Femur (tissue), 1 donor: ENCODE data around the gene CKAP2.
"Not testable (repeated sequence)": the region's sequence is repeated elsewhere in the genome, so short reads cannot be mapped to it uniquely, and the experiment has no call there.

Source experiments
- DNase-seq: peaks from one replicate; pipeline ENCODE4 v3.0.0-alpha.2; 2017

The CKAP2 gene

GRCh38 chr13:52454820-52455676 lies at the start of gene CKAP2:
CKAP2 (plus strand) TSS chr13:52455478; CDS start chr13:52455557, 79 bp downstream.
- DNase-seq, result peak; percentile 96

DNA sequence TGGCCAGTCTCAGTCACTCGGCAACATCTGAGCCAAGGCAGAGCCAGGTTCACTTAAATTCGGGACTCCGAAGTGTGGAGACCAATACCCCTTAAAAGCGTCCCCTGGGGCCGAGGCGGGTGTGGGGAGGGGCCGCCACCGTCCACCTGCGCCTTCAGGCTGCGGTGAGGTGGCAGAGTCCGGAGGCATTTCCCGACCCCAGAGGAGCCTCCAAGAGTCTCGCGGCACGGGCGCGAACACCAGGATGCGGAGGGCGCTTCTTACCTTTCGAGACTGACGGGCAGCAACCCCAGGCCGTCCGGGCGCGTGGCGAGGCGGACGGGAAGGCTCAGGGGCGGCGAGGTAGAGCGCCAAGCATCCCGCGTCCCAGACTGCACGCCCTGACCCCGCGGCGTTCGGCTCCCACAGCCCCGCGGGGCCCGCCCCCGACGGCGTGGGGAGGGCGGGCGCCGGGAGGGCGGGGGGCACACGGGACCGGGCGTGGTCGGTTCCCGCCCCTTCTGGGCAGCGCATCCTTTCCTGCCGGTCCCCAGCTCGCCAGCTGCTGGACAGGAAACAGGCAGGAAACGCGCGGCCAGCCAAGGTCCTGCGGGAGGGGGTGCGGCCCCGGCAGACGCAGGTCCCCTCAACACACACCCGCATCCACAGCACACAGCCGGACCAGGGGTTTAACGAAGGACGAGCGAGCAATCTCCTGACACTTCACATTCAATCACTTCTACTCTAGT lies 49.3 kb upstream of the CKAP2 start, which contains the start of gene THSD1:
Gene THSD1 (minus strand): TSS at position 406 of the 728 bp plus-strand sequence. CDS start 3,572 bp downstream, outside the sequence.
- peak; percentile 84 for DNase-seq

DNA sequence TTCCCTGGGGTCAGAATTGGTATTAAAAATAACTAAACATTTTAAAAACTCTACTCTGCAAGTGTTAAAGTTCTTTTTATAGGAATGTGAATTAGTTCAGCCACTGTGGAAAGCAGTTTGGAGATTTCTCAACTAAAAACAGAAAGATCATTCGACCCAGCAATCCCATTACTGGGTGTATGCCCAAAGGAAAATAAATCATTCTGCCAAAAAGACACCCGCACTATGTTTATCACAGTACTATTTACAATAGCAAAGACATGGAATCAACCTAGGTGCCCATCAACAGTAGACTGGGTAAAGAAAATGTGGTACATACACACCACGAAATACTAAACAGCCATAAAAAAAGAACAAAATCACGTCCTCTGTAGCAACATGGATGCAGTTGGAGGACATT lies 48.6 kb upstream of the CKAP2 start:
- no peak for DNase-seq

- DNase-seq, result not testable (repeated sequence)
Measured at GRCh38 chr13:52407436-52407835, 47.8 kb upstream of the CKAP2 start.

GRCh38 chr13:52408071-52408658 lies 47.1 kb upstream of the CKAP2 start:
- DNase-seq, result not testable (repeated sequence)

GRCh38 chr13:52411629-52412028 lies 43.6 kb upstream of the CKAP2 start:
- DNase-seq, result no peak

DNA sequence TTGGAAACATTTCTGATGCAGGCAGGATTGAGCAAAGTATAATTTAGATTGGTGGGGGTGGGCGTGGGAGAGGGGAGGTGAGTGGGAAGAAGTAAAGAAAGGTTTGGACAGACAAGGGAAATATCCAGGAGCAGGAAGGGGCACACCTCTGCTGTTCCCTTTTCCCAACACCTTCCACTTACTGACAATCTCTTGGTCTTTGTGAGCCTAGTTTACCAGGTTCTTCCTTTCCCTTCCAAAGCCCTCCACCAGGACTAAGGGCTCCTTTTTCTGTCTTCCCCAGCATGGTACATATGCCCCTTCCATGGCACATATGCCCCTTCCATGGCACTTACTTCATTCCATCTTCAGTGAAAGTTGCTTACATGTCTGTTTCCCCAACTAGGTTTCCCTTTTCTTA lies 43.1 kb upstream of the CKAP2 start:
- DNase-seq, result no peak

GRCh38 chr13:52414051-52414450 lies 41.2 kb upstream of the CKAP2 start:
- DNase-seq, result no peak

GRCh38 chr13:52414963-52415362 lies 40.3 kb upstream of the CKAP2 start:
- DNase-seq, result no peak

DNA sequence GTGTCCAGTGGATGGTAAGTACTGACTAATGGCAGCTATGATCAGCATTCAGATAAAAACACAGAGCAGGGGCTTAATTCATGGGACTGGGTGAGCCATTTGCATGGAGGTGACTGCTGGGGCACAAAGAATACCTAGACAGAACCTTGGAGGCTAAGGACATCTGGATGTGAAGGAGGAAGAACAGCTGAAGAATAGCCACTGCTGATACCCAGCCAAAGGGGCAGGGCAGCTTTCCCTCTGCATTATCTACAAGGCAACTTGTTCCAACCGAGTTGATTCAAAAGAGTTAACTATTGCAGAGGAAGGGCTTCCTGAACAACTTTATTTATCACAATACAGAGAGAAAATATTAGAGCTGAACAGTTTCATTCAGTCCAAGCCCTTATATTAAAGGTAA lies 36.2 kb upstream of the CKAP2 start:
- no peak for DNase-seq

GRCh38 chr13:52421216-52421615 lies 34.1 kb upstream of the CKAP2 start:
- no peak for DNase-seq

DNA sequence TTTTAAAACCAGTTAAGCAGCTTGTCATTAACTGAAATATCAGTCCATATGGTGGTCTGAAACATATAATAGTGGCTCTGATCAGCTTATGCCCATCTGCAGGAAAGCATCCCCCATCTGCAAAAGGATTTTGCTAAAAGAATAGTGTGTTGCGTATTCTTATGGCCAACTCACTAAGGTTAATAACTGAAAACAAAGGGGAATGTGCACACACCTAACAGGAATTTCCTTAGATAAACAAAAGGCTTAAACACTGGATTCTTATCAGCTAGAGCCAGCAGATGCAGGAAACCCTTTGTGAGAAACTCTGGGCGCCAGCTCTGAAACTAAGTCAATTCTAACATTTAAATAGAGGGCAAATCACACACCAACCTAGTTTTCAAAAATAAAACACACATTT lies 27.0 kb upstream of the CKAP2 start:
- DNase-seq, result no peak

DNA sequence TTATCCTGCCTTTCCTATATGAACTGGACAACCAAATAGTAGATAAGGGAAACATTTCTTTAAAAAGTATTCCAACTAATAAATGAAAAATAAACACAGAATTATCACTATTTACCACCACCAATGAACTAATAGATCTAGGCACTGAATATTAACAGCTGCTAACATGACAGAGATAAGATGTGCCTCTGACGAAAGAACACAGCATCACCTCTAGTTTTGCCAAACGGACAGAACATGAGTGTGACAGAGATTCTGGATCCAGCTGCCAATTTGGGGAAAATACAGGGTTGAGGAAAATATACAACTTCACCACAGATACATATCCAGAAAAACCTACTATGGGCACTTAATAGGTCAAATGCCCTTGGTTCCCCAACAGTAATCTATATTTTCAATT lies 22.8 kb upstream of the CKAP2 start:
- no peak for DNase-seq

DNA sequence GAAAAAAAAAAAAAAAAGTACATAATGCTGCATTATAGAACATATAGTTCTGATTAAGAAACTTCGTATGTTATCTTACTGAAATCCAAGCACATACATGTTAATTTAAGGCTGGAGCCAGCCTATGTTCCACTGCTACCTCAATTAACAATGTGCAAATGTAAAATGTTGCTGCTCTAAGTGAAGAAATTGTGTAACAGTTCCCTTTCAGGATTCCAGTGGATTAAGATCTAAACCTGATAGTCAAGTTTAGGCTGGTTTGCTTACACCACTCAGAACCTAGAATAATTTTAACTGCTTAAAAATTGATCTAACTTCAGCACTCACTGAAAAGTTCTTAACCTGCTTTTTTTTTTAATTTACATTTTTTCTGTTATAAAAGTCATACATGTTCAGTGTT lies 9.0 kb upstream of the CKAP2 start:
- no peak for DNase-seq

DNA sequence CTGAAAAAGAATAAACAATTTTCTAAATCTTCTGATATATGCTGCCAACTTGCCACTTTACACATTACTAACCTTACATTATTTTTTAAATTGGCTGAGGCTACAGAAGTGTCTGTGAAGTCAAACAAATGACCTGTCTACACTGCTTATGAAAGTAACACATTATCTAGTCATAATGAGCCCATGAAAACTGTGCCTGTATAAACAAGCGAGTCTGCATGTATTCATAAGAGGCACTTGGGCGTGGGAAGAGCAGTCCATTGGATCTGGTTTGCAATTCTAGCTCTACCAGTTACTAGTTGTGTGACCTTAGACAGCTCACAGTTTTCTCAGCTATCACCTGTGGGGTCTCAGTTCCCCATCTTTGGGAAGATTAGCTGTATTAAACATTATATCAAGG lies 7.9 kb upstream of the CKAP2 start:
- DNase-seq, result no peak

GRCh38 chr13:52447815-52448552 lies 7.3 kb upstream of the CKAP2 start:
- no peak for DNase-seq

- no peak for DNase-seq
Measured at GRCh38 chr13:52449331-52450011, 5.8 kb upstream of the CKAP2 start.

GRCh38 chr13:52450012-52450792 lies 5.1 kb upstream of the CKAP2 start, which contains the start of gene VPS36:
VPS36 (minus strand) TSS chr13:52450634; CDS start chr13:52450594, 40 bp downstream.
- DNase-seq, result peak; percentile 97

DNA sequence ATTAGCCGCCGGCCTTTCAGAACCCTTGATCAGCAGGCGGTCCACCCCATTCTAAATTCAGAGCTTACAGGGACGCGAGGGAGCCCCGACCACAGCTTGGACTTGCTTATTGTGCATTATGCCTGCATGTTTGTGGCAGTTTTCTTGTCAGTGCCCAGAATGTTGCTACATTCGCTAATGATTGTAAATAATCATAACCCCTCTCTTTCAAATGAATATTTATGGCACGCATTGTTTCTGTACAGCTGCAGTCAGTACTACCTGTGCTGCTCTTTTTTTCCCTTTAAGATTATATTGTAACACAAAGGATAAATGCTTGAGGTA lies 4.5 kb upstream of the CKAP2 start:
- no peak for DNase-seq

GRCh38 chr13:52451135-52451804 lies 4.0 kb upstream of the CKAP2 start:
- no peak for DNase-seq

DNA sequence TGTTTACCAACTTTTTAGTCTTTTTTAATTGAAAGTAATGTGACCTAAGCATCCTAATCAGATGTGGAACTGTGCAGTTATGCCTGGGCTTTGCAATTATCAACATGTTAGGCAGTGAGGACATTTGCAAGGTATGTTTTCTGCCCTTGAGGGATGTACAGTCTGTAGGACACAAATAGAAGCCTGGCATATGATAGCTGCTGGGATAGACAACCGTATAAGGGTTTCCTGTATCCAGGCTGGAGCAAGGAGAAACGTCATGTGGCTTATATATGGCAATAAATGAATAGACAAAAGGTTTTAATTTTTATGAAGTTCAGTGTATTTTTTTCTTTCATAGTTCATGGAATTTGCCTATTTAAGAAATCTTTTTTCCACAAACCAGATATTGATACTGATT lies 2.8 kb upstream of the CKAP2 start:
- no peak for DNase-seq
